ENCODE results near the gene UBAC1. TPM values are rescaled to one million over a fixed set of nuclear protein-coding genes. Genes with fewer than 3 reads are reported as not detected.

The UBAC1 gene
- total and polyA plus RNA-seq, 9 of the 15 experiments (the other 6 are each of a cell fraction or from before 2014, with no cell fraction given): 94.0 to 399 (median 228) TPM

- no peak for TF ChIP-seq ZBTB9 (CRISPR knock-in tag; IDR thresholded peaks at IDR 0.05)
- no peak for TF ChIP-seq ZBTB26 (CRISPR knock-in tag; IDR thresholded peaks at IDR 0.05)
- TF ChIP-seq ZNF23 (CRISPR knock-in tag; IDR thresholded peaks at IDR 0.05): no peak
- TF ChIP-seq, protein P1, sequence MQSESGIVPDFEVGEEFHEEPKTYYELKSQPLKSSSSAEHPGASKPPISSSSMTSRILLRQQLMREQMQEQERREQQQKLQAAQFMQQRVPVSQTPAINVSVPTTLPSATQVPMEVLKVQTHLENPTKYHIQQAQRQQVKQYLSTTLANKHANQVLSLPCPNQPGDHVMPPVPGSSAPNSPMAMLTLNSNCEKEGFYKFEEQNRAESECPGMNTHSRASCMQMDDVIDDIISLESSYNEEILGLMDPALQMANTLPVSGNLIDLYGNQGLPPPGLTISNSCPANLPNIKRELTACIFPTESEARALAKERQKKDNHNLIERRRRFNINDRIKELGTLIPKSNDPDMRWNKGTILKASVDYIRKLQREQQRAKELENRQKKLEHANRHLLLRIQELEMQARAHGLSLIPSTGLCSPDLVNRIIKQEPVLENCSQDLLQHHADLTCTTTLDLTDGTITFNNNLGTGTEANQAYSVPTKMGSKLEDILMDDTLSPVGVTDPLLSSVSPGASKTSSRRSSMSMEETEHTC (IDR thresholded peaks at IDR 0.05): no peak
- no peak for TF ChIP-seq KDM5B (IDR thresholded peaks at IDR 0.05; ENCODE audit: insufficient replicate concordance, low read depth, low read length)
- TF ChIP-seq ETV6 (IDR thresholded peaks at IDR 0.05; ENCODE audit: borderline replicate concordance in 1 of 2, low read depth in 2 of 2, low read length in 1 of 2): 0 out of 4 replicates have a peak, but pooled peaks of 1 of the 2 experiments have one; percentile 45
- no peak for TF ChIP-seq ETV6 (CRISPR knock-in tag; IDR thresholded peaks at IDR 0.05; ENCODE audit: borderline replicate concordance)
- TF ChIP-seq SRSF3 (IDR thresholded peaks at IDR 0.05; ENCODE audit: insufficient read depth, low read length): no peak
- no peak for TF ChIP-seq ZC3H8 (IDR thresholded peaks at IDR 0.05)
- TF ChIP-seq ZNF717 (CRISPR knock-in tag; IDR thresholded peaks at IDR 0.05): no peak
- no peak for TF ChIP-seq ZKSCAN1 (IDR thresholded peaks at IDR 0.05; ENCODE audit: low read depth, low read length)
- TF ChIP-seq, protein P2, sequence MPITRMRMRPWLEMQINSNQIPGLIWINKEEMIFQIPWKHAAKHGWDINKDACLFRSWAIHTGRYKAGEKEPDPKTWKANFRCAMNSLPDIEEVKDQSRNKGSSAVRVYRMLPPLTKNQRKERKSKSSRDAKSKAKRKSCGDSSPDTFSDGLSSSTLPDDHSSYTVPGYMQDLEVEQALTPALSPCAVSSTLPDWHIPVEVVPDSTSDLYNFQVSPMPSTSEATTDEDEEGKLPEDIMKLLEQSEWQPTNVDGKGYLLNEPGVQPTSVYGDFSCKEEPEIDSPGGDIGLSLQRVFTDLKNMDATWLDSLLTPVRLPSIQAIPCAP (CRISPR knock-in tag; IDR thresholded peaks at IDR 0.05; ENCODE audit: borderline replicate concordance): no peak
- TF ChIP-seq OTX1 (CRISPR knock-in tag; IDR thresholded peaks at IDR 0.05): no peak
- peak; percentile 84 for TF ChIP-seq NCOR1 (IDR thresholded peaks at IDR 0.05)
- TF ChIP-seq CBFB (CRISPR knock-in tag; IDR thresholded peaks at IDR 0.05): no peak
- TF ChIP-seq, protein P3, sequence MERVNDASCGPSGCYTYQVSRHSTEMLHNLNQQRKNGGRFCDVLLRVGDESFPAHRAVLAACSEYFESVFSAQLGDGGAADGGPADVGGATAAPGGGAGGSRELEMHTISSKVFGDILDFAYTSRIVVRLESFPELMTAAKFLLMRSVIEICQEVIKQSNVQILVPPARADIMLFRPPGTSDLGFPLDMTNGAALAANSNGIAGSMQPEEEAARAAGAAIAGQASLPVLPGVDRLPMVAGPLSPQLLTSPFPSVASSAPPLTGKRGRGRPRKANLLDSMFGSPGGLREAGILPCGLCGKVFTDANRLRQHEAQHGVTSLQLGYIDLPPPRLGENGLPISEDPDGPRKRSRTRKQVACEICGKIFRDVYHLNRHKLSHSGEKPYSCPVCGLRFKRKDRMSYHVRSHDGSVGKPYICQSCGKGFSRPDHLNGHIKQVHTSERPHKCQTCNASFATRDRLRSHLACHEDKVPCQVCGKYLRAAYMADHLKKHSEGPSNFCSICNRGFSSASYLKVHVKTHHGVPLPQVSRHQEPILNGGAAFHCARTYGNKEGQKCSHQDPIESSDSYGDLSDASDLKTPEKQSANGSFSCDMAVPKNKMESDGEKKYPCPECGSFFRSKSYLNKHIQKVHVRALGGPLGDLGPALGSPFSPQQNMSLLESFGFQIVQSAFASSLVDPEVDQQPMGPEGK (CRISPR knock-in tag; IDR thresholded peaks at IDR 0.05; ENCODE audit: borderline replicate concordance): no peak
- peak in 2 of 3 experiments; percentile 21 to 50 for TF ChIP-seq YY1 (IDR thresholded peaks at IDR 0.05; ENCODE audit: borderline replicate concordance in 1 of 3, control insufficient read depth in 1 of 3, extremely low read depth in 1 of 3, insufficient read depth in 3 of 3, insufficient read length in 1 of 3, insufficient replicate concordance in 2 of 3, low read depth in 1 of 3, low read length in 2 of 3)
- TF ChIP-seq ELK1 (CRISPR knock-in tag; IDR thresholded peaks at IDR 0.05): no peak
Observed at GRCh38 chr9:135992486-135993408, 31.6 kb upstream of the UBAC1 start (continued).
